Mesendoderm (in vitro differentiated cells): ENCODE data around the gene S100Z.

Source experiments
- DNase-seq: peaks from one replicate; pipeline ENCODE4 v3.0.0; 2013
- H2AK5ac ChIP-seq: 2 replicates; pipeline ENCODE4 v1.6.1; 2013; ENCODE audit warnings: low read length, inconsistent platforms
- H2BK120ac ChIP-seq: 2 replicates; pipeline ENCODE4 v1.6.1; 2013; ENCODE audit warnings: low read depth, mild to moderate bottlenecking, low read length, moderate library complexity, mixed read lengths
- H2BK15ac ChIP-seq: replicated peaks from 2 replicates; pipeline ENCODE4 v1.6.1; 2013; ENCODE audit warnings: low read depth, mild to moderate bottlenecking, moderate library complexity
- H2BK5ac ChIP-seq: 2 replicates; pipeline ENCODE4 v1.6.1; 2013; ENCODE audit warnings: low read length, inconsistent platforms
- H3K18ac ChIP-seq: 2 replicates; pipeline ENCODE4 v1.6.1; 2013; ENCODE audit warnings: mild to moderate bottlenecking, low read length, mixed read lengths
- H3K23ac ChIP-seq: one replicate; pipeline ENCODE4 v1.6.1; 2013; ENCODE audit warnings: low read length
- H3K27ac ChIP-seq: 2 replicates; pipeline ENCODE4 v1.5.1; 2013; ENCODE audit warnings: low read depth, mild to moderate bottlenecking, inconsistent platforms, low read length, moderate library complexity
- H3K27me3 ChIP-seq: 2 replicates; pipeline ENCODE4 v1.6.1; 2013; ENCODE audit warnings: low read length, control low read depth, mild to moderate bottlenecking, inconsistent platforms; ENCODE audit not compliant: insufficient read depth, poor library complexity
- H3K36me3 ChIP-seq: 2 replicates; pipeline ENCODE4 v1.6.1; 2013; ENCODE audit warnings: low read length, inconsistent platforms; ENCODE audit not compliant: control insufficient read depth, insufficient read depth
- H3K4ac ChIP-seq: one replicate; pipeline ENCODE4 v1.6.1; 2013; ENCODE audit warnings: low read depth, mild to moderate bottlenecking, low read length, moderate library complexity
- H3K4me1 ChIP-seq: 2 replicates; pipeline ENCODE4 v1.6.1; 2013; ENCODE audit warnings: low read depth, low read length, inconsistent platforms; ENCODE audit not compliant: control insufficient read depth
- H3K4me2 ChIP-seq: 2 replicates; pipeline ENCODE4 v1.6.1; 2013; ENCODE audit warnings: low read length
- H3K4me3 ChIP-seq: 2 replicates; pipeline ENCODE4 v1.5.1; 2013; ENCODE audit warnings: mild to moderate bottlenecking, low read length
- H3K56ac ChIP-seq: one replicate; pipeline ENCODE4 v1.6.1; 2013; ENCODE audit warnings: low read length
- H3K79me1 ChIP-seq: 2 replicates; pipeline ENCODE4 v1.6.1; 2013; ENCODE audit warnings: low read length, inconsistent platforms
- H3K79me2 ChIP-seq: 2 replicates; pipeline ENCODE4 v1.6.1; 2013; ENCODE audit warnings: mild to moderate bottlenecking, low read length; ENCODE audit not compliant: control insufficient read depth, insufficient read depth
- H3K9ac ChIP-seq: 2 replicates; pipeline ENCODE4 v1.6.1; 2013; ENCODE audit warnings: low read length, inconsistent platforms
- H4K5ac ChIP-seq: one replicate; pipeline ENCODE4 v1.6.1; 2013; ENCODE audit warnings: low read length
- H4K8ac ChIP-seq: one replicate; pipeline ENCODE4 v1.6.1; 2013; ENCODE audit warnings: low read depth, mild to moderate bottlenecking, control low read depth, low read length, moderate library complexity
- WGBS: extraction: QIAGEN DNeasy Blood & Tissue Kit; methylation state at CpG from one replicate; pipeline ENCODE4 v1.1.7; 2013; ENCODE audit warnings: low lambda C conversion rate, missing lambda C conversion rate; ENCODE audit not compliant: insufficient coverage; ENCODE audit errors: extremely low coverage; 5-methylcytosine and 5-hydroxymethylcytosine counted together

The S100Z gene

DNA sequence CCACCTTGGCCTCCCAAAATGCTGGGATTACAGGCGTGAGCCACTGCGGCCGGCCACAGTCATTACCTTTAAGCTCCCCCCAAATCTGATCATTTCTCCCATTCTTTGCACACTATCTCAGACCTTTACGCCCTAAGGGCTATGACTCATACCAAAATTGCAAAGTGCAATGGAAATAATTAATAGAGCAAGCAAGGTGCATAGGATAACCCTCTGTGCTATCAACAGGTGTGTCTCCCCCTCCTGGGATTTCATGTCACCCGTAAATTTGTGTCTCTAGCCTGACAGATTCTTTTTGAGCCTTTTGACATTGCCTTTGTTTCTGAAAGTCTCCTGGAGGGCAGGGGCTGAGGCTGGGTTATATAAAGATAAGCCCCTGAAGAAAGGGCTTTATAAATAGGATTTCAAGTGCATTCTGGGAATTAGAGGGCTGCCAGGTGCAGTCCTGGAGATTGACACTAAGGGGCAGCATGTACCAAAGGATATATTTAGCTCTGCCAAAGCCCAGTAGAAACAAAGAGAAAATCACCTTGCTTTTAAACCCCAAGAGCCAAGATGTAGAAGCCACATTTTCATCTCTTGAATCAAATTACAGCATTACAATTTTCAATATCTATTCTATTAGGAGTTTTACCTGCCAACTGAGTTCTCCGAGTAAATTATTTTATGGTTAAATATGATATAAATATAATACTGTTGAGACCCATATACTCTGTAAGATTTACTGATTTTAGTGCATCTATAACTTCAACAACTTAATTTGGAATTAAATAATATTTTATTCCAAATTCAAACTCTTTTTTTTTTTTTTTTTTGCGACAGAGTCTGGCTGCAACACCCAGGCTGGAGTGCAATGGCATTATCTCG is 18.2 kb downstream of the S100Z start:
- H3K18ac ChIP-seq = no peak overlapping the region
- no peak overlapping the region for H3K9ac ChIP-seq
- no peaks in the 10 kb centered on the region for H3K79me2 ChIP-seq
- no peak overlapping the region for H3K4ac ChIP-seq
- no peaks in the 10 kb centered on the region for H3K36me3 ChIP-seq
- H4K8ac ChIP-seq = no peak overlapping the region
- DNase-seq = peak; percentile 83
- H2BK15ac ChIP-seq = no peak overlapping the region
- no peak overlapping the region for H3K4me3 ChIP-seq
- no peak overlapping the region for H3K56ac ChIP-seq
- H3K4me2 ChIP-seq = no peak overlapping the region
- no peaks in the 10 kb centered on the region for H3K27me3 ChIP-seq
- no peaks in the 10 kb centered on the region for H3K4me1 ChIP-seq
- no peak overlapping the region for H3K27ac ChIP-seq
- no peak overlapping the region for H2AK5ac ChIP-seq
- H2BK120ac ChIP-seq = no peak overlapping the region
- no peak overlapping the region for H3K23ac ChIP-seq
- H2BK5ac ChIP-seq = no peak overlapping the region
- H4K5ac ChIP-seq = no peak overlapping the region
- WGBS = no CpG with 5 or more reads among the region's 8 CpGs
- no peaks in the 10 kb centered on the region for H3K79me1 ChIP-seq

- Histone ChIP-seq H3K36me3 (no peaks in the 10 kb centered on the region), H4K8ac (no peak overlapping the region), H3K27ac (no peak overlapping the region), H2BK120ac (peak overlapping the region; percentile 98), H3K4me1 (peaks cover 5% of the 10 kb centered on the region), H3K4ac (no peak overlapping the region), H3K9ac (no peak overlapping the region), H3K27me3 (no peaks in the 10 kb centered on the region), H3K79me1 (no peaks in the 10 kb centered on the region), H3K56ac (peak overlapping the region; percentile 52), H2BK15ac (peak overlapping the region; percentile 85), H3K23ac (no peak overlapping the region), H4K5ac (no peak overlapping the region), H2AK5ac (no peak overlapping the region), H2BK5ac (no peak overlapping the region), H3K4me2 (no peak overlapping the region), H3K79me2 (no peaks in the 10 kb centered on the region), H3K4me3 (no peak overlapping the region), H3K18ac (peak overlapping the region; percentile 92)
- peak; percentile 67 for DNase-seq
- WGBS = no CpG with 5 or more reads among the region's 6 CpGs
These were observed 20.2 kb downstream of the S100Z start for GRCh38 chr5:76870046-76870445.

DNA sequence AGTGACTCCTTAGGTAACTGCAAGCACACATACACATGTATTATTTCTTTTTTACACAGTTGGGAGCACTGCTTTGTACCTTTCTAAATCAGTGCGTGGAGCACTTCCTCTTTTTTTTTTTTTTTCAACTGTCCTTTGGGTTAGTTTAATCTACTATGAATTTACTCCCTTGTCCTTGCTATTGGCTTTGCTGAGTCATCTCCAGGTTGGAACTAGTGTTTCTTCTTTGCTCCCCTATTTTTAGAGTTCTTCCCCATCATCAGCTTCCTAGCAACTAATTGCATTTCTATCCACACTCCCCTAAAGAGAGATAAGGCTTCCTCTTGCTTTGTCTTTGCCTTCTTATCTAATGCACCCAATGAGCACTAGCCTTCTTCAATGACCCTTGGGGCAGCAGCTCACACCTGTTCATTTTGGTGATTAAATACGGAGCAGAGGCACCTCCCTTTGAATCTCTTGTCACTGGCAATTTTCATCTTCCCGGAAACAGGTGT is 24.3 kb downstream of the S100Z start:
- peak overlapping the region; percentile 84 for H3K27ac ChIP-seq
- H4K8ac ChIP-seq = no peak overlapping the region
- H3K36me3 ChIP-seq = no peaks in the 10 kb centered on the region
- peak overlapping the region; percentile 65 for H3K56ac ChIP-seq
- H3K9ac ChIP-seq = no peak overlapping the region
- no peaks in the 10 kb centered on the region for H3K27me3 ChIP-seq
- no peak overlapping the region for H3K4ac ChIP-seq
- no peak overlapping the region for H3K4me2 ChIP-seq
- peak overlapping the region; percentile 86 for H2BK5ac ChIP-seq
- H3K4me3 ChIP-seq = no peak overlapping the region
- peak; percentile 95 for DNase-seq
- H2AK5ac ChIP-seq = no peak overlapping the region
- peak overlapping the region; percentile 23 for H2BK120ac ChIP-seq
- no peaks in the 10 kb centered on the region for H3K79me2 ChIP-seq
- no peaks in the 10 kb centered on the region for H3K79me1 ChIP-seq
- H3K18ac ChIP-seq = no peak overlapping the region
- no peak overlapping the region for H4K5ac ChIP-seq
- peaks cover 10% of the 10 kb centered on the region for H3K4me1 ChIP-seq
- H3K23ac ChIP-seq = no peak overlapping the region
- no peak overlapping the region for H2BK15ac ChIP-seq
- WGBS = no CpG with 5 or more reads among the region's 3 CpGs

- no peak for DNase-seq
- Histone ChIP-seq H4K5ac (no peak overlapping the region), H2AK5ac (no peak overlapping the region), H2BK120ac (no peak overlapping the region), H3K23ac (no peak overlapping the region), H2BK5ac (no peak overlapping the region), H3K4me3 (no peak overlapping the region), H3K4me1 (no peaks in the 10 kb centered on the region), H3K4ac (no peak overlapping the region), H4K8ac (no peak overlapping the region), H3K9ac (no peak overlapping the region), H3K4me2 (no peak overlapping the region), H2BK15ac (no peak overlapping the region), H3K27me3 (no peaks in the 10 kb centered on the region), H3K36me3 (no peaks in the 10 kb centered on the region), H3K18ac (no peak overlapping the region), H3K56ac (no peak overlapping the region), H3K79me1 (no peaks in the 10 kb centered on the region), H3K79me2 (no peaks in the 10 kb centered on the region), H3K27ac (no peak overlapping the region)
- no CpG with 5 or more reads among the region's 10 CpGs for WGBS
These were observed 39.0 kb downstream of the S100Z start for GRCh38 chr5:76888733-76889300.

DNA sequence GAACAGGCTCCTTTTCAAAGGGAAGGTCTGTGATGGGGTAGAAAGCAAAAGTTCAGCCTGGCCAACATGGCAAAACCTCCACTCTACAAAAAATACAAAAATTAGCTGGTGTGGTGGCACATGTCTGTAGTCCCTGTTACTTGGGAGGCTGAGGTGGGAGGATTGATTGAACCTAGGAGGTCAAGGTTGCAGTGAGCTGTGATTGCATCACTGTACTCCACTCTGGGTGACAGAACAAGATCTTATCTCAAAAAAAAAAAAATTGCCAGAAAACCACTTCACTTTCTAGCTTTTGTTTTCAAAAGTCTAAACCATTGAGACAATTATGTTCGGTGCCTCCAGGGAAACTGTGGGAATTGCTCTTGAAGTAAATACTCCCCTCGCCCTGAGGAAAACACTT is 43.5 kb downstream of the S100Z start:
- Histone ChIP-seq H3K56ac (no peak overlapping the region), H3K4me3 (no peak overlapping the region), H3K27me3 (no peaks in the 10 kb centered on the region), H2BK120ac (no peak overlapping the region), H3K4me1 (no peaks in the 10 kb centered on the region), H2AK5ac (no peak overlapping the region), H2BK5ac (no peak overlapping the region), H4K5ac (no peak overlapping the region), H4K8ac (no peak overlapping the region), H3K79me2 (no peaks in the 10 kb centered on the region), H3K23ac (no peak overlapping the region), H3K4ac (no peak overlapping the region), H3K36me3 (no peaks in the 10 kb centered on the region), H3K27ac (no peak overlapping the region), H2BK15ac (no peak overlapping the region), H3K4me2 (no peak overlapping the region), H3K79me1 (no peaks in the 10 kb centered on the region), H3K9ac (no peak overlapping the region), H3K18ac (no peak overlapping the region)
- no CpG with 5 or more reads among the region's 2 CpGs for WGBS
- DNase-seq = no peak
